Mesendoderm (in vitro differentiated cells): ENCODE results near the gene RAB3GAP2.
"Not testable (repeated sequence)": the region's sequence is repeated elsewhere in the genome, so short reads cannot be mapped to it uniquely, and the experiment has no call there.

Experiments used
- DNase-seq: peaks from one replicate; pipeline ENCODE4 v3.0.0; 2013
- H2AK5ac ChIP-seq: 2 replicates; pipeline ENCODE4 v1.6.1; 2013; ENCODE audit warnings: low read length, inconsistent platforms
- H2BK120ac ChIP-seq: 2 replicates; pipeline ENCODE4 v1.6.1; 2013; ENCODE audit warnings: low read depth, mild to moderate bottlenecking, low read length, moderate library complexity, mixed read lengths
- H2BK15ac ChIP-seq: replicated peaks from 2 replicates; pipeline ENCODE4 v1.6.1; 2013; ENCODE audit warnings: low read depth, mild to moderate bottlenecking, moderate library complexity
- H2BK5ac ChIP-seq: 2 replicates; pipeline ENCODE4 v1.6.1; 2013; ENCODE audit warnings: low read length, inconsistent platforms
- H3K18ac ChIP-seq: 2 replicates; pipeline ENCODE4 v1.6.1; 2013; ENCODE audit warnings: mild to moderate bottlenecking, low read length, mixed read lengths
- H3K23ac ChIP-seq: one replicate; pipeline ENCODE4 v1.6.1; 2013; ENCODE audit warnings: low read length
- H3K27ac ChIP-seq: 2 replicates; pipeline ENCODE4 v1.5.1; 2013; ENCODE audit warnings: low read depth, mild to moderate bottlenecking, inconsistent platforms, low read length, moderate library complexity
- H3K27me3 ChIP-seq: 2 replicates; pipeline ENCODE4 v1.6.1; 2013; ENCODE audit warnings: low read length, control low read depth, mild to moderate bottlenecking, inconsistent platforms; ENCODE audit not compliant: insufficient read depth, poor library complexity
- H3K36me3 ChIP-seq: 2 replicates; pipeline ENCODE4 v1.6.1; 2013; ENCODE audit warnings: low read length, inconsistent platforms; ENCODE audit not compliant: control insufficient read depth, insufficient read depth
- H3K4ac ChIP-seq: one replicate; pipeline ENCODE4 v1.6.1; 2013; ENCODE audit warnings: low read depth, mild to moderate bottlenecking, low read length, moderate library complexity
- H3K4me1 ChIP-seq: 2 replicates; pipeline ENCODE4 v1.6.1; 2013; ENCODE audit warnings: low read depth, low read length, inconsistent platforms; ENCODE audit not compliant: control insufficient read depth
- H3K4me2 ChIP-seq: 2 replicates; pipeline ENCODE4 v1.6.1; 2013; ENCODE audit warnings: low read length
- H3K4me3 ChIP-seq: 2 replicates; pipeline ENCODE4 v1.5.1; 2013; ENCODE audit warnings: mild to moderate bottlenecking, low read length
- H3K56ac ChIP-seq: one replicate; pipeline ENCODE4 v1.6.1; 2013; ENCODE audit warnings: low read length
- H3K79me1 ChIP-seq: 2 replicates; pipeline ENCODE4 v1.6.1; 2013; ENCODE audit warnings: low read length, inconsistent platforms
- H3K79me2 ChIP-seq: 2 replicates; pipeline ENCODE4 v1.6.1; 2013; ENCODE audit warnings: mild to moderate bottlenecking, low read length; ENCODE audit not compliant: control insufficient read depth, insufficient read depth
- H3K9ac ChIP-seq: 2 replicates; pipeline ENCODE4 v1.6.1; 2013; ENCODE audit warnings: low read length, inconsistent platforms
- H4K5ac ChIP-seq: one replicate; pipeline ENCODE4 v1.6.1; 2013; ENCODE audit warnings: low read length
- H4K8ac ChIP-seq: one replicate; pipeline ENCODE4 v1.6.1; 2013; ENCODE audit warnings: low read depth, mild to moderate bottlenecking, control low read depth, low read length, moderate library complexity
- WGBS: extraction: QIAGEN DNeasy Blood & Tissue Kit; methylation state at CpG from one replicate; pipeline ENCODE4 v1.1.7; 2013; ENCODE audit warnings: low lambda C conversion rate, missing lambda C conversion rate; ENCODE audit not compliant: insufficient coverage; ENCODE audit errors: extremely low coverage; 5-methylcytosine and 5-hydroxymethylcytosine counted together

RAB3GAP2 gene

DNA sequence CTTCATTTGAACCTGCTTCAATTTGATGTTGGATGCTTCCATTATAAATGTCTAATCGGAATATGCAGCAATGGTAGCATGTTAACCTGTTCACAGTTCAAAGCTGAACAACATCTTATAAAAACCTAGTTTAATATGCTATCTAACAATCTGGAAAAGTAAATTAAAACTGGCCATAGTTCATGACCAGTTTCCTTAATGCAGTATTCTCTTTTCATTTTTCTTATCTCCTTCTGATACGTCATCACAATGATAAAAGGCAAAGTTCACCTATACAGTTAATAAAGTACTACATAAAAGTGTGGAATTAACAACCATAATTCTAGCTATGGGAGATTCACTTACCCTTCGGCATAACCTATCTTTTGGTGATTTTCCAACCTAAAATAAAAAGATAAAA is 113.2 kb downstream of the RAB3GAP2 start:
- Histone ChIP-seq H3K4ac (no peak overlapping the region), H3K27me3 (no peaks in the 10 kb centered on the region), H3K79me2 (no peaks in the 10 kb centered on the region), H3K4me1 (no peaks in the 10 kb centered on the region), H4K5ac (no peak overlapping the region), H2BK5ac (no peak overlapping the region), H3K27ac (no peak overlapping the region), H3K18ac (no peak overlapping the region), H2BK120ac (no peak overlapping the region), H3K9ac (no peak overlapping the region), H3K56ac (no peak overlapping the region), H2AK5ac (no peak overlapping the region), H3K79me1 (no peaks in the 10 kb centered on the region), H2BK15ac (no peak overlapping the region), H3K23ac (no peak overlapping the region), H3K4me3 (no peak overlapping the region), H3K36me3 (peaks cover 4% of the 10 kb centered on the region), H3K4me2 (no peak overlapping the region), H4K8ac (no peak overlapping the region)
- no CpG with 5 or more reads among the region's 3 CpGs for WGBS
- no peak for DNase-seq

DNA sequence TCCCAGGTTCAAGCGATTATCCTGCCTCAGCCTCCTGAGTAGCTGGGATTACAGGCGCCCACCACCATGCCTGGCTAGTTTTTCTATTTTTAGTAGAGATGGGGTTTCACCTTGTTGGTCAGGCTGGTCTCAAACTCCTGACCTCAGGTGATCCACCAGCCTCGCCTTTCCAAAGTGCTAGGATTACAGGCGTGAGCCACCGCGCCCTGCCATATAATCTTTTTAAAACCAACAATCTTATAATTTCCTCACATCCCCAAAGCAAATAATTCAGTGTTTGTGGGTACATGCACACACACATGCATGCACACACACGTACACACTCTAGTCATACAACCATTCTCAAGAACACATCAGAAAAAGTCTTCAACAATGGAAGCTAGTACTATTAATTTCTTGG is 113.7 kb downstream of the RAB3GAP2 start:
- not testable (repeated sequence) for H3K4me1 ChIP-seq, H2BK120ac ChIP-seq, H3K79me1 ChIP-seq, H3K4me3 ChIP-seq, DNase-seq, H3K27ac ChIP-seq, H3K23ac ChIP-seq, H3K36me3 ChIP-seq, H3K18ac ChIP-seq, H2BK15ac ChIP-seq, H2AK5ac ChIP-seq, H3K4ac ChIP-seq, H4K5ac ChIP-seq, H3K9ac ChIP-seq, H3K27me3 ChIP-seq, H2BK5ac ChIP-seq, H3K79me2 ChIP-seq, H3K56ac ChIP-seq, H3K4me2 ChIP-seq, H4K8ac ChIP-seq
- WGBS, result no CpG with 5 or more reads among the region's 7 CpGs

DNA sequence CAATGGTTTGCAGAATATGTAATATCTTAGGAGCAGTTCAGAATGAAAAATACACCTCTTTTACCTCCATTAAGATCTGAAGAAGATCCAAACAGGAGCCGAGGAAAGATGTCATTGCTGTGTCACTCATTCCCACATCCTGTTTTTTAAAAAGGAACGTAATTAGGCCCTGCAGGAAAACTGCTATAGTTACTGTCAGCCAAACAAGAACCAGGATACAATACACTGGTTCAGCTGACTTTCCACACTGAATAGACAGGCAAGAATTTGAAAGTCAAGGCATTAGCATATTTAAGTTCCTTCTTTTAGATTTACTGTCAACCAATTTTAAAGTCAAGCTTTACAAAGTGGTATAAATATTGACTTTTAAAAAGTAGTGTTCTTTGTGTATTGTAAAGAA is 114.5 kb downstream of the RAB3GAP2 start:
- H3K56ac ChIP-seq, result no peak overlapping the region
- H3K4me2 ChIP-seq, result no peak overlapping the region
- no peak for DNase-seq
- H3K79me1 ChIP-seq, result no peaks in the 10 kb centered on the region
- no peak overlapping the region for H4K8ac ChIP-seq
- H2BK120ac ChIP-seq, result no peak overlapping the region
- H3K27ac ChIP-seq, result no peak overlapping the region
- H3K23ac ChIP-seq, result no peak overlapping the region
- H2AK5ac ChIP-seq, result no peak overlapping the region
- H2BK5ac ChIP-seq, result no peak overlapping the region
- H3K4me1 ChIP-seq, result no peaks in the 10 kb centered on the region
- H3K36me3 ChIP-seq, result peaks cover 4% of the 10 kb centered on the region
- WGBS, result no CpG with 5 or more reads among the region's 2 CpGs
- no peak overlapping the region for H3K4me3 ChIP-seq
- H3K79me2 ChIP-seq, result no peaks in the 10 kb centered on the region
- H3K9ac ChIP-seq, result no peak overlapping the region
- H3K18ac ChIP-seq, result no peak overlapping the region
- no peak overlapping the region for H2BK15ac ChIP-seq
- no peaks in the 10 kb centered on the region for H3K27me3 ChIP-seq
- no peak overlapping the region for H3K4ac ChIP-seq
- H4K5ac ChIP-seq, result no peak overlapping the region

- no peaks in the 10 kb centered on the region for H3K4me1 ChIP-seq
- no peak overlapping the region for H3K4ac ChIP-seq
- H4K8ac ChIP-seq, result no peak overlapping the region
- no peak overlapping the region for H2AK5ac ChIP-seq
- no peaks in the 10 kb centered on the region for H3K79me1 ChIP-seq
- no peak overlapping the region for H3K4me2 ChIP-seq
- no peak overlapping the region for H3K18ac ChIP-seq
- H2BK5ac ChIP-seq, result no peak overlapping the region
- no peaks in the 10 kb centered on the region for H3K27me3 ChIP-seq
- no peak for DNase-seq
- H2BK15ac ChIP-seq, result no peak overlapping the region
- H3K27ac ChIP-seq, result no peak overlapping the region
- H2BK120ac ChIP-seq, result no peak overlapping the region
- peaks cover 4% of the 10 kb centered on the region for H3K36me3 ChIP-seq
- WGBS, result no CpG with 5 or more reads among the region's 4 CpGs
- H3K4me3 ChIP-seq, result no peak overlapping the region
- H3K9ac ChIP-seq, result no peak overlapping the region
- no peak overlapping the region for H4K5ac ChIP-seq
- H3K23ac ChIP-seq, result no peak overlapping the region
- H3K79me2 ChIP-seq, result no peaks in the 10 kb centered on the region
- H3K56ac ChIP-seq, result no peak overlapping the region
Observed at GRCh38 chr1:220156620-220157146, 115.6 kb downstream of the RAB3GAP2 start.

DNA sequence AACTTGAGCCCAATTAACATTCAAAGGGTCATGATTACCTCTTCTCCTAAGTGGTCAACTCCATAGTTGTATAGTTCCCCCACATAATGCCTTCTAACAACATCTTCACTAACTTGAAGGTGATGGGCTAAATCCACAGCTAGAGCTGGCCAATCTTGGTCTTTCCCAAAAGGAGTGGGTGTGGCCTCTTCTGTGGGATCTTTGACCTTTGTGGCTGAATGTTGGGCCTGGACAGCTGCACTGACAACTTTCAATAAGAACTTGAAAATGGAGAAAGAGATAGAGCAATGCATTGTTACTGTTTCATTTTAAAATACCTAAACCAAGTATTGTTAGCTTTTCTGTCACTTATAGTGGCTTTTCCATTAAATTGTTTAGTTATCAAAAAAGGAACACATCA is 119.1 kb downstream of the RAB3GAP2 start:
- no peak overlapping the region for H3K23ac ChIP-seq
- no peak overlapping the region for H3K18ac ChIP-seq
- H4K8ac ChIP-seq, result no peak overlapping the region
- peaks cover 5% of the 10 kb centered on the region for H3K36me3 ChIP-seq
- no peaks in the 10 kb centered on the region for H3K79me1 ChIP-seq
- H3K27me3 ChIP-seq, result no peaks in the 10 kb centered on the region
- H2BK15ac ChIP-seq, result no peak overlapping the region
- H3K27ac ChIP-seq, result no peak overlapping the region
- no peak overlapping the region for H2AK5ac ChIP-seq
- H3K4me2 ChIP-seq, result no peak overlapping the region
- no peak overlapping the region for H3K4ac ChIP-seq
- no peak overlapping the region for H2BK5ac ChIP-seq
- H3K4me1 ChIP-seq, result no peaks in the 10 kb centered on the region
- H3K79me2 ChIP-seq, result no peaks in the 10 kb centered on the region
- no peak overlapping the region for H3K4me3 ChIP-seq
- H3K9ac ChIP-seq, result no peak overlapping the region
- no peak overlapping the region for H3K56ac ChIP-seq
- H2BK120ac ChIP-seq, result no peak overlapping the region
- peak; percentile 3 for DNase-seq
- H4K5ac ChIP-seq, result no peak overlapping the region

DNA sequence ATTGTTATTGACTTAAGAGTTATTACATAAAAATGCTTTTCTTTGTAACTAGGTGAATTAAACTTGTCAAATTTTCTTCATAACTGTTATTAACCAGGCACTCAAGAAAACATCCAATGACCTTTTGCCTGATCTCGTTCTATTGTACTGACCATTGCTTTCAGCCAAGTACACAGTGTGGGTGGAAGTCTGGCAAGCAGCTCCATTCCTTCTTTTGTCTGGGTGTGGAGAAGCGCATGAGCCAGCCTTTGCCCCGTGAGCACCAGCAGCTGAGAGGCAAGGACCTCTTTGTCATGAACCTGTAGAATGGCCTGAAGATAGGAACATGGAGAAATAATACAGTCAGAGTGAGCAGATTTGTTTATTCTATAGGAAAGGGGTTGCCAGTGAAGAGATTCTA is 120.8 kb downstream of the RAB3GAP2 start:
- H3K36me3 ChIP-seq, result peaks cover 5% of the 10 kb centered on the region

More for the DNA sequence above, 120.8 kb downstream of the RAB3GAP2 start:
- no peak overlapping the region for H3K56ac ChIP-seq
- H3K4ac ChIP-seq, result no peak overlapping the region
- WGBS, result no CpG with 5 or more reads among the region's 3 CpGs
- H2BK15ac ChIP-seq, result no peak overlapping the region
- no peaks in the 10 kb centered on the region for H3K79me2 ChIP-seq
- H3K23ac ChIP-seq, result no peak overlapping the region
- no peak overlapping the region for H2AK5ac ChIP-seq
- no peak overlapping the region for H2BK120ac ChIP-seq
- no peak overlapping the region for H4K5ac ChIP-seq
- no peak for DNase-seq
- H3K4me2 ChIP-seq, result no peak overlapping the region
- no peaks in the 10 kb centered on the region for H3K79me1 ChIP-seq
- H3K18ac ChIP-seq, result no peak overlapping the region
- no peak overlapping the region for H3K9ac ChIP-seq
- no peak overlapping the region for H3K4me3 ChIP-seq
- H4K8ac ChIP-seq, result no peak overlapping the region
- H3K27ac ChIP-seq, result no peak overlapping the region
- no peaks in the 10 kb centered on the region for H3K27me3 ChIP-seq
- H2BK5ac ChIP-seq, result no peak overlapping the region
- H3K4me1 ChIP-seq, result no peaks in the 10 kb centered on the region
